ENCODE results near the gene PSMD13.
"Not testable (repeated sequence)": the region's sequence is repeated elsewhere in the genome, so short reads cannot be mapped to it uniquely, and the experiment has no call there.

Gene PSMD13

GRCh38 chr11:236774-237767 lies at the start of gene PSMD13:
TSS of gene PSMD13 (plus strand) at chr11:236976. CDS start at chr11:237050, 74 bp downstream.
- peak; percentile 90 for DNase-seq

- peak; percentile 3 for DNase-seq
Measured at GRCh38 chr11:189200-189783, 47.5 kb upstream of the PSMD13 start.

- peak; percentile 86 for DNase-seq
Measured at GRCh38 chr11:189843-190311, 46.9 kb upstream of the PSMD13 start.

- not testable (repeated sequence) for DNase-seq
Measured at GRCh38 chr11:190546-190945, 46.2 kb upstream of the PSMD13 start.

- peak; percentile 37 for DNase-seq
Measured at GRCh38 chr11:191490-192478, 45.0 kb upstream of the PSMD13 start.

GRCh38 chr11:192674-193128 lies 44.1 kb upstream of the PSMD13 start, which contains the start of gene SCGB1C1:
TSS of gene SCGB1C1 (plus strand) at chr11:193078. CDS start at chr11:193100, 22 bp downstream.
- DNase-seq: not testable (repeated sequence)

- DNase-seq: not testable (repeated sequence)
Measured at GRCh38 chr11:193481-193880, 43.3 kb upstream of the PSMD13 start.

GRCh38 chr11:196786-197731 lies 39.7 kb upstream of the PSMD13 start:
- no peak for DNase-seq

GRCh38 chr11:197741-198235 lies 39.0 kb upstream of the PSMD13 start:
- no peak for DNase-seq

- no peak for DNase-seq
Measured at GRCh38 chr11:198236-198806, 38.5 kb upstream of the PSMD13 start.

GRCh38 chr11:199004-199581 lies 37.7 kb upstream of the PSMD13 start:
- no peak for DNase-seq

- no peak for DNase-seq
Measured at GRCh38 chr11:199782-200181, 37.0 kb upstream of the PSMD13 start.

GRCh38 chr11:200224-201003 lies 36.4 kb upstream of the PSMD13 start:
- no peak for DNase-seq

- DNase-seq: no peak
Measured at GRCh38 chr11:201966-202365, 34.8 kb upstream of the PSMD13 start.

GRCh38 chr11:202490-202889 lies 34.3 kb upstream of the PSMD13 start:
- no peak for DNase-seq

GRCh38 chr11:203056-203944 lies 33.5 kb upstream of the PSMD13 start:
- DNase-seq: no peak

- DNase-seq: no peak
Measured at GRCh38 chr11:203945-204586, 32.7 kb upstream of the PSMD13 start.

GRCh38 chr11:204587-205109 lies 32.1 kb upstream of the PSMD13 start:
- no peak for DNase-seq
